ENCODE data around the gene SYNJ2. TPM values are rescaled to one million over a fixed set of nuclear protein-coding genes. Genes with fewer than 3 reads are reported as not detected.

Gene SYNJ2
- total RNA-seq, 1 experiment from 2014 or later, result 45.0 TPM

DNA sequence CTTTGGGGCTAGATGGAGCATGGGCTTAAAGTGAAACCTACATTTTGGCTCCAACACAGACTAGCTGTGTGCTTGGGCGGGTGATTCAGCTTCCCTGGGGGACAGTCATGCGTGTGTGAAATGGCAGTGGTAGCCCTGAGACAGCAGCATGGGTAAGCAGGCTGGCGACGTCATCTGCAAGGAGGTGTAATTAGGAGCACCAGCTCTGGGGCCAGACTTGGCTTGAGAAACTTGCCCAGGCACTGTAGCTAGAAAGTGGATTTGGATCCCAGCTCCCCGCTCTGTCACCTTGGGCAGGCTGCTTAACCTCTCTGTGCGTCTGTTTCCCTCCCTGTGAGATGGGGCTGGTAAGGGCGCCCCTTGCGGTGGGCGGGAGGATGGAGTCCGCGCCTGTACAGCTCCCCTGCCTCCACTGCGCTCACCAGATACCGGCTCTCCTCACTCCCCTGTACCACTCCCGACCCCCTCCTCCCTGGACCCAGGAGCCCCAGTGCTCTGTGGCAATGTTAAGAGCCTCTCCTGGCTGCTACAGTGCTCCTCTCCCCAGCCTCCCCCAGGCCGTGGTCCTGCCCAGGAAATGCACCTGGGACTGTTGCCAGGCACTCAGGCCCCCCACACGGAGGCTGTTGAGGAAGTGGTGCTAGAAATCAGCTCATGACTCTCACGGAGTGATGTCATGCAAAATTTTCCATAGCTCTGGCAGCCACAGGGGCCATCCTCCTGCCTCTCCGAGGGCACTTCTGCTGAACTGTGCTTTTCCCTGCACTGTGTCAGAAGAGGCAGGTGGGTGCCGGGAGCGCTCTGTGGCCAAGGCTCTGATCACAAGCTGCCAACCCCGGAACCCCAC, 44.6 kb downstream of the SYNJ2 start:
- Histone ChIP-seq H3K9me3 (no peaks in the 10 kb centered on the region), H3K36me3 (ENCODE audit: control insufficient read depth, insufficient read depth, low read length) (peaks cover 1% of the 10 kb centered on the region), H3K4me1 (peaks cover 10% of the 10 kb centered on the region), H3K27me3 (replicated peaks; ENCODE audit: control insufficient read depth, insufficient read depth, low read length) (no peaks in the 10 kb centered on the region), H3K4me3 (ENCODE audit: low read depth, low read length) (no peak overlapping the region)
- no peak overlapping the region for H3K4me3 Mint-ChIP-seq (ENCODE audit: unreplicated experiment)
- no TSS peak for BruUV-seq (replicated peaks)
- DNase-seq, result no peak
- CTCF ChIA-PET, result no interaction called here
- peaks cover 34% of the 10 kb centered on the region for H3K36me3 Mint-ChIP-seq (ENCODE audit: insufficient read depth, unreplicated experiment)
- no peaks in the 10 kb centered on the region for H3K27me3 Mint-ChIP-seq (ENCODE audit: insufficient read depth, unreplicated experiment)
- H3K4me1 Mint-ChIP-seq (ENCODE audit: low read depth, unreplicated experiment), result peaks cover 17% of the 10 kb centered on the region
- POLR2A ChIA-PET, result interaction anchor here (0.5 kb wide), 1 partner anchor 32 kb away, joined by 12 read pairs; no protein-coding TSS in a partner anchor
- no peaks in the 10 kb centered on the region for H3K9me3 Mint-ChIP-seq (ENCODE audit: unreplicated experiment)
- H3K27ac Mint-ChIP-seq (ENCODE audit: unreplicated experiment), result peak overlapping the region; percentile 84
- no peak for TF ChIP-seq CTCF (IDR thresholded peaks at IDR 0.05; ENCODE audit: insufficient read depth in 1 of 2, low read depth in 1 of 2, low read length in 1 of 2, severe bottlenecking in 1 of 2, unreplicated experiment in 1 of 2)
- intact Hi-C loops (cut with micrococcal nuclease; ENCODE audit: unreplicated experiment), result no loop called here

DNA sequence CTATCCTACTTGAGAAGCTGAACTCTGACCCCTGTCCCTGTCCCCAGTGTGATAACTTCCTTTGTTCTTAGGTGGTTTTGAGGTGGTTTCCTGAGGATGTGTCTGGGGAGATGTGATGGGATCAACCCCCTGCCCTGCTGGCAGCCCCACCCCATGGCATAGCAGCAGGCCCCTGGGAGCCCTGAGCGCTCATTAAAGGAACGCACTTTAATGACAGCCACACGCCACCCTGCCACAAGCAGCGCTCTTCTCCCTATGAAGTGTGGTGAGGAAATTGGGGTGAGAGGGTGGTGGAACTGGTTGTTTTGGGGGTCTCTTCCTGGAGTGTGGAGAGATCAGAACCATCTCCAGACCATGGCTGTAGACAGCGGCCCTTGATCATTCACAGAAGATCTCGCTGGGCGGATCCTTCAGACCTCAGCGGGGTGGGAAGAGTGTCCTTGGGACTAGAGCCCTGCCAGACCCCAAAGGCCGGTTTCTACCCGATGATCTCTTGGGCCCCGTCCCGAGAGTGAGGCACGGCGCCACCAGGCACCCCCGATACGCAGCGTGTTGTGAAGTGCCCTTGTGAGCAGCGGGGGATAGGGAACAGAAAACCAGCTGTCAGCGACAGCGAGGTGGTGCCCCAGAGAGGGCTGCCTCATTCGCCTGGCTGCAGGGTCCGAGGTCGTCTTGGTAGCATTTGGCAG, 45.4 kb downstream of the SYNJ2 start:
- H3K4me1 ChIP-seq, result peaks cover 10% of the 10 kb centered on the region
- peak overlapping the region; percentile 84 for H3K27ac Mint-ChIP-seq (ENCODE audit: unreplicated experiment)
- POLR2A ChIA-PET, result interaction anchor here (0.5 kb wide), 1 partner anchor 33 kb away, joined by 12 read pairs; no protein-coding TSS in a partner anchor

More for the DNA sequence above, 45.4 kb downstream of the SYNJ2 start:
- H3K4me3 Mint-ChIP-seq (ENCODE audit: unreplicated experiment), result no peak overlapping the region
- DNase-seq, result no peak
- H3K27me3 Mint-ChIP-seq (ENCODE audit: insufficient read depth, unreplicated experiment), result no peaks in the 10 kb centered on the region
- intact Hi-C loops (cut with micrococcal nuclease; ENCODE audit: unreplicated experiment), result no loop called here
- no peak for TF ChIP-seq CTCF (IDR thresholded peaks at IDR 0.05; ENCODE audit: insufficient read depth in 1 of 2, low read depth in 1 of 2, low read length in 1 of 2, severe bottlenecking in 1 of 2, unreplicated experiment in 1 of 2)
- no peaks in the 10 kb centered on the region for H3K27me3 ChIP-seq (replicated peaks; ENCODE audit: control insufficient read depth, insufficient read depth, low read length)
- peaks cover 1% of the 10 kb centered on the region for H3K36me3 ChIP-seq (ENCODE audit: control insufficient read depth, insufficient read depth, low read length)
- CTCF ChIA-PET, result no interaction called here
- peaks cover 25% of the 10 kb centered on the region for H3K4me1 Mint-ChIP-seq (ENCODE audit: low read depth, unreplicated experiment)
- H3K9me3 ChIP-seq, result no peaks in the 10 kb centered on the region
- peaks cover 36% of the 10 kb centered on the region for H3K36me3 Mint-ChIP-seq (ENCODE audit: insufficient read depth, unreplicated experiment)
- no peaks in the 10 kb centered on the region for H3K9me3 Mint-ChIP-seq (ENCODE audit: unreplicated experiment)
- H3K4me3 ChIP-seq (ENCODE audit: low read depth, low read length), result no peak overlapping the region
- no TSS peak for BruUV-seq (replicated peaks)
